NCI-H2029 treated with DMSO at 0.1 percent for 48 hours (cell line): Measurements from ENCODE around the gene SLC26A8.

Experiments
- DNase-seq: peaks from one replicate; lab custom pipeline; 2025; lab: John Stamatoyannopoulos, UW

SLC26A8 gene, protein sequence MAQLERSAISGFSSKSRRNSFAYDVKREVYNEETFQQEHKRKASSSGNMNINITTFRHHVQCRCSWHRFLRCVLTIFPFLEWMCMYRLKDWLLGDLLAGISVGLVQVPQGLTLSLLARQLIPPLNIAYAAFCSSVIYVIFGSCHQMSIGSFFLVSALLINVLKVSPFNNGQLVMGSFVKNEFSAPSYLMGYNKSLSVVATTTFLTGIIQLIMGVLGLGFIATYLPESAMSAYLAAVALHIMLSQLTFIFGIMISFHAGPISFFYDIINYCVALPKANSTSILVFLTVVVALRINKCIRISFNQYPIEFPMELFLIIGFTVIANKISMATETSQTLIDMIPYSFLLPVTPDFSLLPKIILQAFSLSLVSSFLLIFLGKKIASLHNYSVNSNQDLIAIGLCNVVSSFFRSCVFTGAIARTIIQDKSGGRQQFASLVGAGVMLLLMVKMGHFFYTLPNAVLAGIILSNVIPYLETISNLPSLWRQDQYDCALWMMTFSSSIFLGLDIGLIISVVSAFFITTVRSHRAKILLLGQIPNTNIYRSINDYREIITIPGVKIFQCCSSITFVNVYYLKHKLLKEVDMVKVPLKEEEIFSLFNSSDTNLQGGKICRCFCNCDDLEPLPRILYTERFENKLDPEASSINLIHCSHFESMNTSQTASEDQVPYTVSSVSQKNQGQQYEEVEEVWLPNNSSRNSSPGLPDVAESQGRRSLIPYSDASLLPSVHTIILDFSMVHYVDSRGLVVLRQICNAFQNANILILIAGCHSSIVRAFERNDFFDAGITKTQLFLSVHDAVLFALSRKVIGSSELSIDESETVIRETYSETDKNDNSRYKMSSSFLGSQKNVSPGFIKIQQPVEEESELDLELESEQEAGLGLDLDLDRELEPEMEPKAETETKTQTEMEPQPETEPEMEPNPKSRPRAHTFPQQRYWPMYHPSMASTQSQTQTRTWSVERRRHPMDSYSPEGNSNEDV

DNA sequence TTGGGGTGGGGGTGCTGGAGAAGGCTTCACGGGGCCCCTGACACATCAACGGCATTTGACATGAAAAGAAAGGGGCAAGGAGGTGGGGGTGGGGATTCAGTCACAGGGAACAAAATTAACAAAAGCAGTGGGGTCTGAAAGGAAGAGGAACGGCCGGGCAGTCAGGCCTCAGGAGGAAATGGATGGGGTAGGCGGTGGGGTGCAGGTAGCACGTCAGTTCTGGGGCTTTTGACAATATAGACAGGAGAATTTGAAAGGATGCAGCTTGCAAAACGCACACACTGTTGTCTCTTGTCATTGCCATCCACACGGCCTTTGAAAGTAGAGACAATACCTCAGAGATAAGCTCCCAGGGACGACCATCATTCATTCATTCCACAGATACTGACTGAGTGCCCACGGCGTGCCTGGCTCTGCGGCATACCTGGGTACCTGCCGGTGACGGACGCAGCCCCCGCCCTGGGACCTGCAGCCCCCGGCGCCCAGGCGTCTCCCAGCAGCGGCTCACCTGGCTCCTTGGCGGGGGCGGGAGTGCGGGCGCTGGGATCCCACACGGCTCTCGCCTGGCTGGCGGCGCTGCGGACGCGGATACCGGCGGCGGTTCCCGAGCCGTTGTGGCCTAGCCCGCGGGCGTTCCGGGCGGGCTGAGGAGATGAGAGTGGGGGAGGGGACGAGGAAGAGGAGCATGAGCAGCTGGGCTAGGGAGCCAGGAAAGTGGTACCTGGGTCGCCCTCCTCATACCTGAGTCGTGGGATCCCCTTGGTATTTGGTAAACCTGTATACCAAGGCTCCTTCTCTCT is at the start of gene SLC26A8:
Gene SLC26A8, minus strand, starts transcription at position 646 of the 800 bp plus-strand sequence. CDS start 4,934 bp downstream, outside the sequence.
- DNase-seq = no peak

DNA sequence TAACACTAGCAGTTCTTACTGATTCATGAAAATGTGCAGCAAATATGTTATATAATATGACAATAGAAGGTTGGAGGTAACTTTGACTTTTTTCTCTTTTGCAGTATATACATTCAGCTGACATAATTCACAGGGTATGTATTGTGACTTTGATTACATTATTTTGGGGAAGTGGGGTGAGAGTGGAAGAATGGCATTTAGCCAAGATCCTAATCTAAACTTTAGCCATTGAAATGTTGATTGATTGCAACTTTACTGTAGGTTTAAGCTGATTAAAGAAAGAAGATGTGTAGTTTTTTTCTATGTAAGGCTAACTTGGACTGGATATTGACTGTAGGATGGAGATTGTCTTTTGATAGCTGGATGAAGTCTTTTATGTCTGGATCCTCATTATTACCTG is 49.1 kb upstream of the SLC26A8 start:
- no peak for DNase-seq

DNA sequence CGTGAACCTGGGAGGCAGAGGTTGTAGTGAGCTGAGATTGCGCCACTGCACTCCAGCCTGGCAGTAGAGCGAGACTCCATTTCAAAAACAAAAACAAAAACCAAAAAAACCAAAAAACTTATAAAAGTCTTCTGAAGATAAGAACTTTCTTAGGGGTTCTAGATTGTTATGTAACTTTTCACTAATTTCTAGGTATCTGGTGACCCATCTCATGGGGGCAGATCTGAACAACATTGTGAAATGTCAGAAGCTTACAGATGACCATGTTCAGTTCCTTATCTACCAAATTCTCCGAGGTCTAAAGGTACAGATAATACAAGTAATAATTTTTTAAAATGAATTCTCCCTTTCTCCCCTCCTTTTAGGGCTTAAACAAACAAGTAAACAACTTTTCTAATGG is 48.2 kb upstream of the SLC26A8 start:
- no peak for DNase-seq

DNA sequence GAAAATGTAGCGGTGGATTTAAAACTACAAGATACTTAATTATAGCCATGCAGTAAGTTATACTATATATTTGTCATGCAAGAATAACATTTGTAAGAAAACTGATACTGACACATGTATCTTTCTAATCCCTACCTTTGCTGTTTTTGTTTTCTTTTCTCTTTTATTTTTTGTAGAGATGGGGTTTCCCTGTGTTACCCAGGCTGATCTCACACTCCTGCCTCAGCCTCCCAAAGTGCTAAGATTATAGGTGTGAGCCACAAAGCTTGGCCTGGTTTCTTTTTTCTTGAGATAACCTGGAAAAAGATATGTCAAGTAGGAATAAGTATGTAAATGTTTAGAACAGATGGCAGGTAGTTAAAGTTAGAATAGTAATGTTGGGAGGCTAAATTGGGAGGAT is 47.3 kb upstream of the SLC26A8 start:
- DNase-seq = no peak

DNA sequence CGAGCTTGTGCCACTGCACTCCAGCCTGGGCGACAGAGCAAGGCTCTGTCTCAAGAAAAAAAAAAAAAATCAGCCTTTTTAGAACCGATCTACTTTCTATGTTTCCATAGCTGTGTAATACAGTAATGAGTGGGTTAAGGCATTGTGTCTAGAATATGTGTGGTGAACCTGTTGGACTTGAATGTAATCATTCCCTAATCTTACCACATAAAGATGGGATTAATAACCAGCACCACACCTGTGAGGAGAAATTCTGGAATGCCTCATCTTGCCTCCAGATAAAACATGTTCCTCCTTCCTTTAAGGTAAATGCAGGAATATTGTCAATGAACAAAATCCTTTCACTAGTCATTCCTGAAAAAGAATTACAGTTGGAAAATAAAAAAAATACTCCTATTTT is 46.8 kb upstream of the SLC26A8 start:
- no peak for DNase-seq

DNA sequence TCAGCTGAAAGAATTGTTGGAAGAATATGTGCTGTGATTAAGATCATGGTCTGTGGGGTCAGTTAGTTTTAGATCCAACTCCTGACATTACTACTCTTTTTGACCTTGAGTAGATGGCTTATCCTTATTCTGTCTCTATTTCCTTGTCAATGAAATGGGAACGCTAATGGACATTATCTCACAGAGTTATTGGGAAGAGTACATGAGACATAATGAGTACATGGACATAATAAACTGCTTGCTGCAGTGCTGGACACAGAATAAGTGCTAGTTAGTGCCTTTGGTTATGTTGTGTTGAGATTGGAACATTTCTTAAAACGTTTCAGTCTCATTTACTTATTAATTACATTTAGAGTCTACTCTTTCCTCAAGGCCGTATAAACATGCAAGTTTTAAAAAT is 45.8 kb upstream of the SLC26A8 start:
- no peak for DNase-seq

DNA sequence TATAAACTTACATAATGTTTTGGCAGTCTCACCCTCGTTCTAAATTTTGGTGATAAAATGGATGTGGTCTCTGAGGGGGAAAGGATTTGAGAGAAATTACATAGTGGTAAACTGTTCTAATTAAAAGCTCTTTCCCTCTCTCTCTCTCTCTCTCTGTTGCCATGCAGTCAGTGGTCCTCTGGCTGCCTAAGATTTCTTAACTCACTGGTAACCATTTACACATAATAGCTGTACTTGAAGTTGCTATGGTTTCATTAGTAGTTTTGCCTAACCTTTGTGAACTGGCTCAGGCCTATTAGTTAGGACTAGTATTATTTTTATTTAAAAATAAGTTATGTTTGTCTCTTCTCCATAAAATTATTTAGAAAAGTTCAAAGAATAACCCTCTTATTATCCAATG is 45.1 kb upstream of the SLC26A8 start:
- DNase-seq = no peak

DNA sequence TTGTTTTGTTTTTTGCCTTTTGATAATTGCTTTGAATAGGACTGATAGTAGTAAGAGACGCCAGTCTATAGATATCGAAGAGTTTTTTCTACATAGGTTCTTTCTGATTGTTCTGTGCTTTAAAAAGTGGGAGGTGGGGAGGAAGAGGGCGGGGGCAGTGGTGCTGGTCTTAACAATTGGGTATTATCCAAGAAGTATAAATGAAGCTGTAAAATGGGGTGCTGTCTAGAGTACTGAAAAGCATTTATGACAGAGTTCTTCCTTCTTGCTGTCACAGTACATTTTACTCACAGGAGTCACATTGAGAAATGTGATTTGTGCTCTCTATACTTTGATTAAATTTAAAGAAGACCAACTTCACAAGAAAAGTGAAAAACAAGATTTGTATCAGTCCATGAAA is 44.1 kb upstream of the SLC26A8 start:
- no peak for DNase-seq

DNA sequence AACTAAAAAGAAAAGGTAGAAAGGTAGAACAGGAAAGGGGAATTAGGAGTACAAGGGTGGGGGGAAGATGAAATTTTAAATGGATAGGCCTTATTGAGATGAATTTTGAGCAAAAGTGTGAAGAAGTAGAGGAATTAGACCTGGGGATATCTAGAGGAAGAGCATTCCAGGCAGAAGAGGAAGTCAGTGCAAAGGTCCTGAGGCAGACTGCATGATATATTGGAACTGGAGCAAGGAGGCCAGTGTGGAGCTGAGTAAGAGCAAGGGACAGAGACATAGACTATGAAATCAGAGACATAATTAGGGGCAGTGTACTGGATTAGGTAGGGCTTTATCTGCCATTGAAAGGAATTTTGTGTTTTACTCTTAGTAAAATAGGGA is 43.6 kb upstream of the SLC26A8 start:
- DNase-seq = no peak

DNA sequence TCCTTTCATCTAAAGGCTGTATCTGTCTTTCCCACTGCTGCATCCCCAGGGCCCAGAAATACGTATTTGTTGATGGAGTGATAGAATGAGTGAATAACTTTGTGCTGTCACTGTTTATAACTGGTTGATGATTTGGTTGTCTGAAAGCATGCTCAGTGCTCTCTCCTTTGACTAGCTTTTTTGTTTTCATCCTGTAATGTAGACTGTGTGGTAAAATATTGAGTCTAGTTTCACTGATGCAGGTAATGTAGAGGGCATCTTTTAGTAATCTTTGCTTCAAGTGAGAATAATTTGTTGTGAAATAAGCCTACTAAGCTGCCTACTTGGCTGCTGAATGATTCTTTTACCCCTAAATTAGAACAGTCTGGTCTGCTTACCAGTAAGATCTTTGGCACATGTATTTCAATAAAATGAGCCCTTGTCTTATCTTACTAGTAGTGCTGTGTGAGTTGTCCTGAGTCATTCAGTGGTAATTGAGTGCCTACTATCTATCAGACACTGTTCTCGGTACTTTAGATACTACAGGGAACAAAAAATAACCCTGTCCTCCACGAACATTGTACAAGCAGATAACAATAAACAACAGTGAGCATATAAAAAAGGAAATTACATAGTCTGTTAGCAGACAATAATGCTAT is 43.1 kb upstream of the SLC26A8 start:
- no peak for DNase-seq

DNA sequence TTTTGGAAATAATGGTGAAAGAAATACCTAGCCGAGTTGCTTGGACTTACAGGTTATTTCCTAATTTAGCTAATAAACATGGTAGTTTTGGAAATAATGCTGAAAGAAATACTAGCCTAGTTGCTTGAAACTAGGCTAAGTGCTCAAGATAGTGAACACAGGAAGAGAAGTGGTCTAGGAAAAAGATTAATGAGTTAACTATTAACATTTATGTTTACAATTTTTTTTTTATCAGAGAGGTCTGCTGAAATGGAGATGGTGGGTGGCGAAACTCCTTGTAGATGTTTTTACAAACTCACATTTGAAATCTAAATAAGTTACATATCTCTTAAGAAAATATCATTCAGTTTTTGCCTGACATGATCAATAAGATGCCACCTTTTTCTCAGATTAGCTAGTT is 42.4 kb upstream of the SLC26A8 start:
- no peak for DNase-seq

DNA sequence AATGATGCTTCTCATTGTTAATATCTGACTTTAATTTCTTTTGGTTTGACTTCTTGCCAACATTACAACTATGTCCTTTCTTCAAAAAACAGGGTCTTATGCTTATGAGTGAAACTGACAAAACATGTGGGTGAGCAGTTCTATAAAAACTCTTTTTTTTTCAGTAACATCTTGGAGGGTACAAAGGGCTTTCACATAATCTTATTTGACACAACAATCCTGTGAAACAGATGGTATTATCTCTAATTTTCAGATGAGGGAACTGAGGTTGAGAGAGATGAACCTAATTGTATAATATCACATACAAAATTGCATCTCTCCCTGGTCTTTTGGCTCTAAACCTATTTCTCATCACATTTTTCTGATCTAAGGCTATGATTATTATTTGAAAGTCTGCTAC is 41.5 kb upstream of the SLC26A8 start:
- DNase-seq = no peak

DNA sequence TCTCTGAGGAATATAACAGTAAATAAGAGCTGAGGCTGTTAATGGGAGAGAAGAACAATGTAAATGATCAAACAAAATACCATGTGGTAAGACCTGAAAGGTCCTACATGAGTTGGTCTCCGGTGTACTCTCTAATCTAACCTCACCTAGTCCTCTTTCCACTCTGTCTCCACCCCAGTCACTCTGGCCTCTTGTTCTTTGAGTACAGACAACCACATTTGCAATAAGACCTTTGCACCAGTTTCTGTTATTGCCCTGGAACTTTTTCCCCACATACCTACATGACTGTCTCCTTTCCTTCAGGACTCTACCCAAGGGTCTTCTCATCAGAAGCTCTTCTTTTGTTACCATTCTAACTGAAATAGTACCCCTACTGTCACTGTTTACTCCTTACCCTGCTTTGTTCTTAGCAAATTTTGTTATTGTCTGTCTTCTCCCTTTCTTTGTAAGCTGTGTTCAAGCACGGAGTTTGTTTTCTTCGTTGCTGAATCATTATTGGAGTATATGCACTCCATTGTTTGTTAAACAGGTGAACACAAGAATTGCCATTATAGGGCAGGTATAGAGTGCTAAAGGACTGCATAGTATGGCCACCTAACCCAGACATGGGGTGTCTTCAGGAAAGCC is 40.4 kb upstream of the SLC26A8 start:
- no peak for DNase-seq

DNA sequence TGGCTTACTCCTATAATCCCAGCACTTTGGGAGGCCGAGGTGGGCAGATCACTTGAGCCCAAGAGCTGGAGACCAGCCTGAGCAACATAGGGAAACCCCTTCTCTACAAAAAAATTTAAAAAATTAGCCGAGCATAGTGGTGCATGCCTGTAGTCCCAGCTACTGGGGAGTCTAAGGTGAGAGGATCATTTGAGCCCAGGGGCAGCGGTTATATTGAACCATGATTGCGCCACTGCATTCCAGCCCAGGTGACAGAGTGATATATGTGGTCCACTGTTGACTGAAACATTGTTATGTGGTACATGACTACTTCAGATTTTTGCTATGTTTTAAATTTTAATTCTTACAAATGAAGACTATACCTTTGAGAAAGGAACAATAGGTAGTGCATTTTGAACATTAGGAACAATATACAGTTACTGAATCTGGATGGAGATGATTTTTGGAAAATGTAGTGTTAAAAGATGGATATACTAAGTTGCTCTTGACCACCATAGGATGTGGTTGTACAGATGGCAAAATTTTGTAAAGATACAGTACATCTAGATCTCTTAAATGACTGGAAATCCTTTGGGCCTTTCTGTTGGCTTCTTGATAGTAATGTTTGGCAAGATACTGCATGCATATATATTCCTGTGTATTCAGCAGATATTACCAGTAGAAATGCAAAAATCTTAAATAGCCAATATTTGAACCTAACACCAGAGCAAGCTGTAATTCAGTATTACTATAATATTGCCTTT is 39.0 kb upstream of the SLC26A8 start:
- no peak for DNase-seq

DNA sequence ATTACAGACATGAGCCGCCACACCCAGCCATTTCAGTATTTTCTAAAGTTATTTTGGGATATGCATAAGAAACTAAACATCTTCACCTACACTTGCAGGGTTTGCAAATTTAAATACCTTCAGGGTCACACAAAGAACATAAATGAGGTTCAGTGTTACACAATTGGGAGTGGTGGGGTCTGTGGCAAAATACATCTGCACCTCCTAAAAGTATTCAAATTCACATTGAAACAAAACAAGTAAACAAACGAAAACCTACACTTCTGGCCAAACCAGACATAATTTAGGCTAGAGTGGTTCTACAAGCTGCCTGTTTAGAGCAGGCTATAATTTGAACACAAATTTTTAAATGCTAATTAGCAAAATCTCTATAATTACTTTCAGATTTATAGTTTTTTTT is 37.8 kb upstream of the SLC26A8 start:
- DNase-seq = no peak

DNA sequence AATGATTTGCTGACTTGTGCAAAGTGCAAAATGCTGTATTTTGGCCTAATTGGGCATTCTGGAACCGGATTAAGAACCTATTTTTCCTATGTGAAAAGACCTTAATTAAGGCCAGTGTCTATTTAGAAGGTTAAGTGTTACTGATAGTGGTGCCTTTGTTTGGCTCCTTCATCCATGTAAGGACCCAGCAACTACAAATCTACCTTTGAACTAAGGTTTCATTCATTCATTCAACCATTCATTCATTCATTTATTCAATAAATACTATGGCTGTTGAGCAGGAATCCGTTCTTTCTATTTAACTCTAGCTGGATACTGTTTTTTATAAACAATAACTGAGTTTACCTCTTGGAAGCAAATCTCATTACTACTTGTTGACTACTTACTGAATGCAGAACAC is 36.8 kb upstream of the SLC26A8 start:
- no peak for DNase-seq

DNA sequence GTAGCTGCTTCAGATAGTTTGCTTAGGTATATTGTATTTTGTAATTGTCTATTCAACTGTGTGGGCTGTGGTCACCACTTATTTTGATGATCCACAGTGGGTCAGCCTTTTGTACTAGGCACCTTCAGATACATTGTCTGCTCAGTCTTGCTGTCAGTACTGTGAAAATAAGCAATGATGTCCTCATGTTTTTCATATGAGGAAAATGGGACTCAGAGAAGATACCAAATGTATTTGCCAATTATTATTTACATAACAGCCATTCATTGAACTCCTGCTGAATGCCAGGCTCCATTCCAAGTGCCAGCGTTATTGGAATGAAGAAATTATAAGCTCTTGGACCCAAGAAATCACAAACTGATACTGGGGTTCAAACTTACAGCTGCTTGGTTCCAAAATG is 31.7 kb upstream of the SLC26A8 start:
- DNase-seq = no peak

DNA sequence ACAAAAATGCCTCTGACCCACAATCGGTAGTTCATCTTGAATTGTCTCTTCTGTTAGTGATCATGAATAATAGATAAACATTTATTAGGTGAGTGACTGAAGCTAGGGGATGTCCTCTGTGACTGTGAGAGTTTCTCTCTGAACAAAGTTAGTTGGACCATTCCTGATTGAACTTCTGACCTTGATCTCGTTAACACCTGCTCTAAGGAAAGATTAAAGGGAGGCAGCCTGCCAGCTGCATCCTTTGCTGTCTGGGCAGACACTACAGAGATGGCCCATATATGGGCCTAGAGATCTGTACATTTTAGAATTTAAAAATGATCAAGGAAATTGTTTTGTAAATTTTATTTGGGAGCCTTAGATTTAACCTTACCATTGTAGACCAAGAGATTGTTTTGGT is 30.5 kb upstream of the SLC26A8 start:
- no peak for DNase-seq

DNA sequence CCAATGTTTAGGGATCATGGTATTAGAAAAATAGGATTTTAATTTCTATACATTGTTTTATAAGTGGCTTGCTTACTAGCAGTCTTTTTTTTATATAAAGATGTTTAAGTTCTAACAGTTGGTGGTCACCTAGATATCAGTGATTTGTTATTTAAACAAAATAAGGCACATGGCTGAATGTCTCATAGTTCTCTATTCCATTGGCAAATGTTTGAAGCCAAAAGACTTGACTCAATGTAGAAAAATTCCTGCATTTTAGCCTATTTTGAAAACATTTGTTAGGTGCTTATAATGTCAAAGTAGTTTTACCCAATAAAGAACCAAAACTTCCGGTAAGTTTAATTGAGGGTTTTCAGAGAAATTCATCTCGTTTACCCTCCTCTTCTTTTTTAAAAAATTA is 30.0 kb upstream of the SLC26A8 start:
- DNase-seq = no peak

DNA sequence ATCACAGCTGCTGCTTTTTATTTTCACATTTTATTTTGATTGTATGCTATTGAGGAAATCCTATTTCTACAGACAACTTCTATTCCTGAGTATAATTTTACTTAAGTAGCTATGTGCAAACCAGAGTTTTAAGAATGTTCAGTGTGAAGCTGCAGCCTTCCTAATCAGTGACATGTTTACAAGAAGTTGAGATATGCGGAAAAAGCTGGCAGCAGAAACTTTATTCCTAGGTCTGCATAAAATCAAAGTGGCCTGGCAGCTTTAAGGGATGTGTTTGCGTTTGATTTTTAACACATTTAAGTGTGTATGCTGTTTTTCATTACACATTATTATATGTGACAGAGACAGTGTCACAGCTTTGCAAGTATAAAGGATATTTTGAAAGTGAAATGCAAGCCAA is 29.4 kb upstream of the SLC26A8 start:
- DNase-seq = no peak

DNA sequence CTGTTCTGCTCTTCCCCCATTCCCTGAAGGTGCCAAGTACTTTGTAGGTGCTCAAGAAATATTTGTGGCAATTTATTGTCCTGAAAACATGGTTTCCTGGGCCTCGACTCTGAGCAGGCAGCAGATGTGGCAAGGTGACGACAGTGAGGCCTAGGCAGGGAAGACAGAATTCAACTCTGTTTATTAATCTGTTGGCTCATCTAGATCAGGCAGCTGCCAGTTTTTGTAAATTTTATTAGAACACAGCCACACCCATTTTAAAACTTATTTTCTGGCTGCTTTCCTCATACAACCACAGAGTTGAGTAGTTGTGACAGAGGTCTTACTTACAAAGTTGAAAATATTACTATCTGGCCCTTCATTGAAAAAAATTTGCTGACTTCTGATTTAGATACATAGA is 27.7 kb upstream of the SLC26A8 start:
- no peak for DNase-seq
